Peyer's patch (tissue), 4 donors: ENCODE data around the gene ETV4.

Source experiments
- POLR2A ChIP-seq, 2 donors: fragments of 450-650 bp; IDR thresholded peaks; one replicate each; pipeline ENCODE4 v1.5.1; 2017; ENCODE audit warnings: antibody characterized with exemption in 2 of 2, mild to moderate bottlenecking in 2 of 2, moderate library complexity in 2 of 2
- TF ChIP-seq, protein P1 (sequence below), 6 experiments: fragments of 450-650 bp in 4 of 6; fragments of 200-600 bp in 2 of 6; sonication (generic) in 1 of 6; IDR thresholded peaks; one replicate each; pipeline ENCODE4 v1.5.1; 2017 to 2019; ENCODE audit warnings: antibody characterized with exemption in 6 of 6, mild to moderate bottlenecking in 3 of 6, moderate library complexity in 1 of 6

DNA sequence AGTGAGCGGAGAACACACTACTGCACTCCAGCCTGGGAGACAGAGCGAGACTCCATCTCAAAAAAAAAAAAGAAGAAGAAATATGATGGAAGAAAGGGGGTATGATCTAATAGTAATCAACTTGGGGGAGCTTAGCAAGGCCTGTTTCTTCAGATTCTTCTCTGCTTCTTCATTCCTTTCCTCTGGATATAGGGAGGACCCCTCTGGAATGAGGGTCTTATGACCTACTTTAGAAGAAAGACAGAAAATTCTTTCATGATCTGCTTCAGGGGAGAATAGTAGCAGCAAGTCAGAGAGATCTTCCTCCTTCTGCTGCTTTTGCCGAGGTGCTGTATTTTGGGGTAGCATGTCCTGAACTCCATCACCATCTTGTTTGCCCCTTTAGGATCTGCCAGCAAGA is 44.9 kb upstream of the ETV4 start:
- TF ChIP-seq, protein P1, sequence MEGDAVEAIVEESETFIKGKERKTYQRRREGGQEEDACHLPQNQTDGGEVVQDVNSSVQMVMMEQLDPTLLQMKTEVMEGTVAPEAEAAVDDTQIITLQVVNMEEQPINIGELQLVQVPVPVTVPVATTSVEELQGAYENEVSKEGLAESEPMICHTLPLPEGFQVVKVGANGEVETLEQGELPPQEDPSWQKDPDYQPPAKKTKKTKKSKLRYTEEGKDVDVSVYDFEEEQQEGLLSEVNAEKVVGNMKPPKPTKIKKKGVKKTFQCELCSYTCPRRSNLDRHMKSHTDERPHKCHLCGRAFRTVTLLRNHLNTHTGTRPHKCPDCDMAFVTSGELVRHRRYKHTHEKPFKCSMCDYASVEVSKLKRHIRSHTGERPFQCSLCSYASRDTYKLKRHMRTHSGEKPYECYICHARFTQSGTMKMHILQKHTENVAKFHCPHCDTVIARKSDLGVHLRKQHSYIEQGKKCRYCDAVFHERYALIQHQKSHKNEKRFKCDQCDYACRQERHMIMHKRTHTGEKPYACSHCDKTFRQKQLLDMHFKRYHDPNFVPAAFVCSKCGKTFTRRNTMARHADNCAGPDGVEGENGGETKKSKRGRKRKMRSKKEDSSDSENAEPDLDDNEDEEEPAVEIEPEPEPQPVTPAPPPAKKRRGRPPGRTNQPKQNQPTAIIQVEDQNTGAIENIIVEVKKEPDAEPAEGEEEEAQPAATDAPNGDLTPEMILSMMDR (IDR thresholded peaks at IDR 0.05) = no peak
- no peak for TF ChIP-seq POLR2A (IDR thresholded peaks at IDR 0.05)
